ENCODE results near the gene ESPL1. TPM values are rescaled to one million over a fixed set of nuclear protein-coding genes. Genes with fewer than 3 reads are reported as not detected.
A peak's percentile ranks its signal among the peaks of the same experiment; 100 is the strongest.

Gene ESPL1
- total and polyA plus RNA-seq, 2 of the 13 experiments (the other 11 are each of a cell fraction or from before 2014, with no cell fraction given): 5.8 to 11.5 TPM

DNA sequence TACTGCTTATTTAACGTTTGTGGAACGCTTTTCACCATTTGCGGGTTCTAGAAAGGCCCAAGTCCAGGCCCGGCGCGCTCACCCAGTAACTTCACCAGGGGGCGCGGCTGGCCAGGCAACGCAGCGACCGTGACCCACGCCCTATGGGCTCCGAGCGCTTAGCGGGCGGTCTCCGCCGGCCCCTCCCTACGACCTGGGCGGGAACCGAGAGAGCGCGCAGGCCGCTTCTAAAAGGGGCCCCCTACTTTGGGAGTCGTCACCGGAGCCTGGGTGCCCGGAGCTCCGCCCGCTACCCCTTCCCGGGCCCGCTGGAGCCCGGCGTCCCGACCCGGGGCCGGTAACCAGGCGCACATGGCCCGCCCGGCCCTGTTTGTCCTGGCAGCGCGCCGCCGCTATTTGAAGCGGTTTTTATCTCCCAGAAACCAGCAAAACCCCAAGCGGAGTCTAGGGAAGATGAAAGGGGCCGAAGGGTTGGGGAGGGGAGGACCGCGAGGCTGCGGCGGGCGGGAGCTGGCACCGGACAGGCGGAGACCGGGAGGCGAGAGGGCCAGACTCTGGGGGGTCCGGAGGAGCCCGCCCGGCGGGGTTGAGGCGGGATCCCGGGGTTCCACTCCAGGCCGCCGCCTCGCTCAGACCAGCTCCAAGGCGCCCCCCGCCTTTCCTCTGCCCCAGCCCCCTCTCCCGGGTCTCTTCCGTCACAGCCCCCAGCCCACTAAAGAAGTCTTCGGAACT lies 56.8 kb downstream of the ESPL1 start (continued):
- TF ChIP-seq, protein P1, sequence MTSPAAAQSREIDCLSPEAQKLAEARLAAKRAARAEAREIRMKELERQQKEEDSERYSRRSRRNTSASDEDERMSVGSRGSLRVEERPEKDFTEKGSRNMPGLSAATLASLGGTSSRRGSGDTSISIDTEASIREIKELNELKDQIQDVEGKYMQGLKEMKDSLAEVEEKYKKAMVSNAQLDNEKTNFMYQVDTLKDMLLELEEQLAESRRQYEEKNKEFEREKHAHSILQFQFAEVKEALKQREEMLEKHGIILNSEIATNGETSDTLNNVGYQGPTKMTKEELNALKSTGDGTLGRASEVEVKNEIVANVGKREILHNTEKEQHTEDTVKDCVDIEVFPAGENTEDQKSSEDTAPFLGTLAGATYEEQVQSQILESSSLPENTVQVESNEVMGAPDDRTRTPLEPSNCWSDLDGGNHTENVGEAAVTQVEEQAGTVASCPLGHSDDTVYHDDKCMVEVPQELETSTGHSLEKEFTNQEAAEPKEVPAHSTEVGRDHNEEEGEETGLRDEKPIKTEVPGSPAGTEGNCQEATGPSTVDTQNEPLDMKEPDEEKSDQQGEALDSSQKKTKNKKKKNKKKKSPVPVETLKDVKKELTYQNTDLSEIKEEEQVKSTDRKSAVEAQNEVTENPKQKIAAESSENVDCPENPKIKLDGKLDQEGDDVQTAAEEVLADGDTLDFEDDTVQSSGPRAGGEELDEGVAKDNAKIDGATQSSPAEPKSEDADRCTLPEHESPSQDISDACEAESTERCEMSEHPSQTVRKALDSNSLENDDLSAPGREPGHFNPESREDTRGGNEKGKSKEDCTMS (CRISPR knock-in tag; conservative IDR thresholded peaks at IDR 0.05): no peak
- TF ChIP-seq KLF9 (CRISPR knock-in tag; IDR thresholded peaks at IDR 0.05; ENCODE audit: low read depth) (0 out of 2 replicates have a peak, but pooled peaks have one; percentile 48), KLF16 (CRISPR knock-in tag; IDR thresholded peaks at IDR 0.05) (peak in 1 of 2 experiments; percentile 76; a peak in 1 of 4 replicates), ZNF280B (CRISPR knock-in tag; IDR thresholded peaks at IDR 0.05; ENCODE audit: borderline replicate concordance) (peak; percentile 69; the same call in 1 of the 2 replicates), KAT8 (CRISPR knock-in tag; IDR thresholded peaks at IDR 0.05) (peak; percentile 63), ZNF746 (CRISPR knock-in tag; IDR thresholded peaks at IDR 0.05) (0 out of 2 replicates have a peak, but pooled peaks have one; percentile 60), MAZ (IDR thresholded peaks at IDR 0.05; ENCODE audit: borderline replicate concordance, low read depth, low read length) (peak; percentile 71; the same call in 1 of the 2 replicates), MAZ (CRISPR knock-in tag; IDR thresholded peaks at IDR 0.05; ENCODE audit: low read depth) (peak; percentile 94), ZFAT (CRISPR knock-in tag; conservative IDR thresholded peaks at IDR 0.05) (0 out of 2 replicates have a peak, but pooled peaks have one; percentile 18), ZNF251 (CRISPR knock-in tag; IDR thresholded peaks at IDR 0.05) (no peak), HMGXB4 (CRISPR knock-in tag; IDR thresholded peaks at IDR 0.05; ENCODE audit: borderline replicate concordance in 1 of 2, low read depth in 1 of 2) (peak; percentile 95), CAMTA2 (CRISPR knock-in tag; IDR thresholded peaks at IDR 0.05; ENCODE audit: borderline replicate concordance) (peak; percentile 97; the same call in 1 of the 2 replicates), ZNF775 (CRISPR knock-in tag; IDR thresholded peaks at IDR 0.05; ENCODE audit: borderline replicate concordance) (peak; percentile 22; the same call in 1 of the 2 replicates), DNMT1 (CRISPR knock-in tag; IDR thresholded peaks at IDR 0.05) (peak; percentile 63; the same call in 1 of the 2 replicates), ZBTB7B (CRISPR knock-in tag; IDR thresholded peaks at IDR 0.05) (peak; percentile 60; the same call in 1 of the 2 replicates), PPARG (CRISPR knock-in tag; conservative IDR thresholded peaks at IDR 0.05) (peak; percentile 71), KDM2A (CRISPR knock-in tag; IDR thresholded peaks at IDR 0.05; ENCODE audit: borderline replicate concordance, low read depth) (peak; percentile 91), SMAD1 (CRISPR knock-in tag; IDR thresholded peaks at IDR 0.05; ENCODE audit: borderline replicate concordance, low read depth) (peak; percentile 69; the same call in 1 of the 2 replicates), CEBPG (CRISPR knock-in tag; IDR thresholded peaks at IDR 0.05) (peak; percentile 13; the same call in 1 of the 2 replicates), MAX (IDR thresholded peaks at IDR 0.05) (peak; percentile 78)

All from HepG2 (cell line).